IPS-11a (cell line): ENCODE measurements around the gene DNTT.

ENCODE experiments used
- H3K4me3 ChIP-seq: one replicate; pipeline ENCODE4 v1.5.1; 2013; ENCODE audit warnings: low read depth, low read length, control low read depth

Gene DNTT

DNA sequence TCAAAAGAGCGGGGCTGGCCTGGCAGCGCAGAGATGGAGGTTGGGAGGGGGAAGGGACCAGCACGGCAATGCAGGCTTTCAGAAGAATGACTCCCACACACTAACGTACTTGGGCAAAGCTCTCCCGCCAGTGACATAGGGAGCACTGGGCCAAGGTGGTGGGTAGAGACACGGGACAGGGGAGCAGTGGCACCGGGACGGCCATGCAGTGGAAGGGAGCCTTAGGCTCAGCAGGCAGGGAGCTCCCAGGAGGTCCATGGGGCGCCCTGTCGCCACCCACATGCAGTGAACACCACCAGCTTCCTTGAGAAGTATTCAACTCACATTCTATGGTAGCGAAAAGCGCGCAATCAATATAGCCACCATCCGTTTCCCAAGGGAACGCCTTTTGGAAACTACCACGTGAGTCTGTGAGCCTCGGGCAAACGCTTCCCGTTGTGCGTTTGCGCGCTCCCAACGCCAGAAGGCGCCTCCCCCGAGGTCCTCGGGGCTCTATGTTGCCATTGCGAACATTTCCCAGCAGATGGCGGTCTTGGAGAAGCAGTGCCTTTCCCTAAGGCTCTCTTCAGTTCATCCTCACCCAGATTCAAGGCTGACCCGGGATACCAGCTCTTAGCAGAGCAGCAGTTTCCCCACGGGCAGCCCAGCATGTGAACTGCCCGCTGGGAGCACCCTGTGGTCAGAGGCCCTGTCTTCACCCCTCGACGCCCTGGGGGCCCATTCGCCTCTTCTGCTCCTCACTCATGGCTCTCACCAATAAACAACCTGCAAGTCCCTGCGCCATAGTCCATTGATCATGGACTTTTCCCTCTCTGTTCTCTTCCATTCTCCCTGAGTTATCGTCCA is 71.0 kb downstream of the DNTT start:
- H3K4me3 ChIP-seq, result peak overlapping the region; percentile 33

DNA sequence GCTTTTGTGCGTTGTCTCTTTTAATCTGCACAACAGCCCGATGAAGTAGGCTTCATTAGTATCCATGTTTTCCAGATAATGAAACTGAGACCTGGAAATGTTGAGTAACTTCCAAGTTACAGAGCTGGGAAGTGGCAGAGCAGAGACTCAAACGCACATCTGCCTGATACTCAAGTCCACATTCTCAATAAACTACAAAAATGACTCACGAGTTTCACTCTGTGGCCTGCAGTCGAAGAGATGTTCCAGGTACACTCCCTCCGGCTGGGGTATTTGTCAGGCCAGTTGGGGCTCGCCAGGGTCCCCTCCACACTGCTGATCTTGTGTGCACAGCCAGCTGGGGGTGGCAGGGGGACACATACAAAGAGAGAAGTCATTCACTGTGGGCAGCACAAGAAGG is 72.2 kb downstream of the DNTT start:
- no peak overlapping the region for H3K4me3 ChIP-seq

DNA sequence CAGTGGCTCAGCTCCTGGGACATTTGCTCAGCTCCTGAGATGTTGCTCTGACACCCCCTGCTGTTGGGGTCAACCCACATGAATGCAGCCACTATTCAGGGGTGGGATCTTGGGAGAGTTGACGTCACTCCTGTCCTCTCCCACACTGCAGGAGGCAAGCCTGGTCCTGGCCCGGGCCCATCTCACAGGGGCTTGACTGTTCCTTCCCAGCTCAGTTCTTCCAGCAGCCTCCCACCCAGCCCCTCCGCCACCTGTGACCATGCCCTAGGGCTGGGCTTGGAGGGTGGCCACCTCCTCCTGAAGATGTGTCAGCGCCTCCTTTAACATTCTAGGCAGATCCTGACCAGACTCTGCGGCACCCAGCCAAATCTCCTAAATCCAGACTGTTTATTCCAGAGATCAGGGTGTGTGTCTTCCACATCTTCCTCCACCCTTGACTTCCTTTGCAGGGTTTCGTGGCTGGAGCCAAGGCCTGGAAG is 73.6 kb downstream of the DNTT start:
- H3K4me3 ChIP-seq, result no peak overlapping the region

DNA sequence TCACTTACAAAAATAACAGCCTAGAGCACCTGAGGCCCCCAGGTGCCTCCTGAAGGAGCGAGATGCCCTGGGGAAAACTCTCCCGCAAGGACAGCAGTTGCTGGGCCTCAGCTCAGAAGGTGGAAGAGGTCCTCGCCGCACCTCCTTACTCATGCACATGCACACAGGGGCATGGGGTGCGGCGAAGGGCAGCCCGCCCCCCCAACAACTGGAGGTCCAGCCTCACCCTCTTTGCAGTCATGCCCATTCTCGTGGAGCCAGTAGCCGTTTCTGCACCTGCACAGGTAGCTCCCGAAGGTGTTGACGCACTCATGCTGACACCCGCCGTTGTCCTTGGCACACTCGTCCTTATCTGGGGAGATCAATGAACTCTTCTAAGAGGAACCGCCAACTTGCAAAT is 74.5 kb downstream of the DNTT start:
- no peak overlapping the region for H3K4me3 ChIP-seq

DNA sequence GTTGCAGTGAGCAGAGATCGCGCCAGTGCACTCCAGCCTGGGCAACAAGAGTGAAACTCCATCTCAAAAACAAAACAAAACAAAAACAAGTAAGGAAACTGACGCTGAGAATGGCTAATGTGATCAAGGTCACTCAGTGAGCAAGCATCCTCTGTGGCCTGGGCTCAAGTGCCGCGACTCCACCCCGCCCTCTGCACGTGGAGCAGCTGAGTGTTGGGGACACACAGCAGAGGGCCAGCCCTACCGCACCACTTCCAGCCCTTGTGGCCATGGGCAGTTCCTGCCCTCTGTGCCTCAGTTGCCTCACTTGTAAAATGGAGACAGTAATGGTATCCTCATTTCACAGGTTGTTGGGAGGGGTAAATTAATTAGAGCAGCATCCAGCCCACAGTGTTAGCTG is 75.5 kb downstream of the DNTT start:
- H3K4me3 ChIP-seq, result no peak overlapping the region

DNA sequence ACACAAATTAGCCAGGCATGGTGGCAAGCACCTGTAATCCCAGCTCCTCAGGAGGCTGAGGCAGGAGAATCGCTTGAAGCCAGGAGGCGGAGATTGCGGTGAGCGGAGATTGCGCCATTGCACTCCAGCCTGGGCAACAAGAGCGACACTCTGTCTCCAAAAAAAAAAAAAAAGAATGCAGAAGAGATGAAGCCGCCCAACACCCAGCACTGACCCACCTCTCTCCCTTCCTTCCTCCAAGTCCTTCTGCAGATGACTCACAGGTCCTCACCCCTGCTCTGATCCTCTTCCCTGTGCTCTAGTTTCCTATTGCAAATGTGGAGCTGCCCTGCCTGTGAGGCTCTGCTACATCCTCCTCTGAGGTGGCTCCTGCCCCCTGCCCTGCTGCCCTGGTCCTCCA is 76.6 kb downstream of the DNTT start:
- H3K4me3 ChIP-seq, result no peak overlapping the region

DNA sequence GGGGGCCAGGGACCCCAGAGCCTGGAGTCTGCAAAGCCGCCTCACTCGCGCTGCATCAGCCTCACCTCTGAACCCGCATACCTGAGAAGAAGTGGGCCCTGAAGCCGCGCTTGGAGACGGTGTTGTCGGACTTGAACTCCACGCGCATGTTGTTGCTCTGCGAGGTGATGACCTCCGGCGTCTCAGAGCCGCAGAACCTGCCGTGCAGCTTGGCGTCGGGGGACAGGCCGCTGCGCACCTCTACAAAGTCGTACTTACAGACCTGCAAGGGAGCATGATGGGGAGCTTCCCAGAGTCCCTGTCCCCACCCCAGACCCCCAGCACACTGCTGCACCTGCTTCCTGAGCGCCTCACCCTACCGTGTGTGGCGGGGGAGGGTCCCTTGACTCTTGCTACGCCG is 80.3 kb downstream of the DNTT start:
- H3K4me3 ChIP-seq, result no peak overlapping the region

DNA sequence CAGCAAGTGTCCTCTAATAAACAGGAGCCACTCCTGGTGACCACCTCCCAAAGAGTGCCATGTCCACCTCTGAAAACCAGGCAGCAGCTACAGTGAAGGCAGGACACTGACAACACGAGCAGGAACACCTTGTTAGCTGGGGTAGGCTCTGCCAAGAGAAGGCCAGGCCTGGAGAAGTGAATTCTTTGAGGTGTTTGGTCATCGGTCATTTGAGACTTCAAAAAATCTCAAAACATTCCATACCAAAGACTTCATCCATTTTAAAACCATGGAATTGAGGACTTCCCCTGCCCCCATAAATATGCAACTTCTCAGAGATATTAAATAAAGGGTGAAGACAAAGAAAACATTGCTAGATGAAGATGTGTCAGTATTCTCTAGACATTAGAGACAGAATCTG is 82.9 kb downstream of the DNTT start:
- H3K4me3 ChIP-seq, result no peak overlapping the region

- no peak overlapping the region for H3K4me3 ChIP-seq
These were observed 83.4 kb downstream of the DNTT start for GRCh38 chr10:96387601-96388000.
